Measurements from ENCODE around the gene AMBP. TPM values are rescaled to one million over a fixed set of nuclear protein-coding genes. Genes with fewer than 3 reads are reported as not detected.

Gene AMBP
- total RNA-seq, 1 donor, result 0.27 TPM

- no peak for TF ChIP-seq CTCF (IDR thresholded peaks at IDR 0.05; ENCODE audit: insufficient read depth, low read length)
- H3K4me3 ChIP-seq (ENCODE audit: low read depth, low read length), result no peak overlapping the region
Observed at GRCh38 chr9:114061830-114062474, 16.1 kb downstream of the AMBP start.

GRCh38 chr9:114061292-114061691, 16.8 kb downstream of the AMBP start:
- no peak for TF ChIP-seq CTCF (IDR thresholded peaks at IDR 0.05; ENCODE audit: insufficient read depth, low read length)
- H3K4me3 ChIP-seq (ENCODE audit: low read depth, low read length), result no peak overlapping the region
- no peak for DNase-seq (ENCODE audit: low read depth)

More at GRCh38 chr9:114061830-114062474, 16.1 kb downstream of the AMBP start:
- DNase-seq (ENCODE audit: low read depth), result no peak

- DNase-seq (ENCODE audit: low read depth), result no peak
- H3K4me3 ChIP-seq (ENCODE audit: low read depth, low read length), result no peak overlapping the region
- TF ChIP-seq CTCF (IDR thresholded peaks at IDR 0.05; ENCODE audit: insufficient read depth, low read length), result no peak
Observed at GRCh38 chr9:114060711-114061110, 17.4 kb downstream of the AMBP start.

- no peak for DNase-seq (ENCODE audit: low read depth)
- TF ChIP-seq CTCF (IDR thresholded peaks at IDR 0.05; ENCODE audit: insufficient read depth, low read length), result no peak
- H3K4me3 ChIP-seq (ENCODE audit: low read depth, low read length), result no peak overlapping the region
Observed at GRCh38 chr9:114060070-114060469, 18.0 kb downstream of the AMBP start.

- no peak for TF ChIP-seq CTCF (IDR thresholded peaks at IDR 0.05; ENCODE audit: insufficient read depth, low read length)
- no peak overlapping the region for H3K4me3 ChIP-seq (ENCODE audit: low read depth, low read length)
- DNase-seq (ENCODE audit: low read depth), result peak; percentile 6
Observed at GRCh38 chr9:114059047-114059803, 18.9 kb downstream of the AMBP start.

- DNase-seq (ENCODE audit: low read depth), result no peak
- no peak overlapping the region for H3K4me3 ChIP-seq (ENCODE audit: low read depth, low read length)
- no peak for TF ChIP-seq CTCF (IDR thresholded peaks at IDR 0.05; ENCODE audit: insufficient read depth, low read length)
Observed at GRCh38 chr9:114058688-114059046, 19.4 kb downstream of the AMBP start.
